ES-I3 (cell line): ENCODE data around the gene DPEP3.

ENCODE experiments used
- H3K36me3 ChIP-seq: 2 replicates; pipeline ENCODE4 v1.6.1; 2013; ENCODE audit warnings: mild to moderate bottlenecking, low read length, control low read depth, moderate library complexity; ENCODE audit not compliant: insufficient read depth
- H3K4me1 ChIP-seq: 2 replicates; pipeline ENCODE4 v1.6.1; 2013; ENCODE audit warnings: mild to moderate bottlenecking, control low read depth, low read length; ENCODE audit not compliant: insufficient read depth
- H3K9ac ChIP-seq: 2 replicates; pipeline ENCODE4 v1.6.1; 2013; ENCODE audit warnings: low read depth, mild to moderate bottlenecking, low read length, moderate library complexity
- H3K9me3 ChIP-seq: 2 replicates; pipeline ENCODE4 v1.6.1; 2013; ENCODE audit warnings: mild to moderate bottlenecking, low read length, moderate library complexity; ENCODE audit not compliant: control insufficient read depth, insufficient read depth

Gene DPEP3

GRCh38 chr16:67950335-67950843 is 29.9 kb downstream of the DPEP3 start:
- Histone ChIP-seq H3K9me3 (no peaks in the 10 kb centered on the region), H3K4me1 (no peaks in the 10 kb centered on the region), H3K36me3 (peaks cover 43% of the 10 kb centered on the region), H3K9ac (no peak overlapping the region)

DNA sequence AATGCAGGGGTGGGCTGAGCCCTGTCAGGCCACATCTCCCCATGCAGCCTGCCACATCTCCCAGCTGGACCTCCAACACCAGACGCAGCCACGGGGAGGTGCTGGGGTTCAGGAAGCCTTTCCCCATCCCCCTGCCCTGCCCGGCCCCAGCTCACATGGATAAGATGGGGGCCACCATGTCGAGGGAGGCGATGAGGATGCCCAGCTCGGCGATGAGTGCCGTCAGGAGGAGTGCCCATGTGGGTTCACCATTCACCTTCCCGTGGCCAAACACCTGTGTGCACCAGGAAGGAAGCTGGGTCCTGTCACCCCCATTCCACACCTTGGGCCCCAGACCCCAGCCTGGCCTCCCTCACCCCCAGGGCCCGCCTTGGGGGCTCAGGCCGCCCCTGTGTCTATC is 30.7 kb downstream of the DPEP3 start:
- Histone ChIP-seq H3K36me3 (peaks cover 38% of the 10 kb centered on the region), H3K4me1 (no peaks in the 10 kb centered on the region), H3K9me3 (no peaks in the 10 kb centered on the region), H3K9ac (no peak overlapping the region)

GRCh38 chr16:67948015-67948414 is 32.3 kb downstream of the DPEP3 start:
- no peak overlapping the region for H3K9ac ChIP-seq
- H3K4me1 ChIP-seq: no peaks in the 10 kb centered on the region
- no peaks in the 10 kb centered on the region for H3K9me3 ChIP-seq
- H3K36me3 ChIP-seq: peaks cover 34% of the 10 kb centered on the region

GRCh38 chr16:67946966-67947558 is 33.2 kb downstream of the DPEP3 start:
- Histone ChIP-seq H3K9ac (no peak overlapping the region), H3K4me1 (no peaks in the 10 kb centered on the region), H3K9me3 (no peaks in the 10 kb centered on the region), H3K36me3 (peaks cover 32% of the 10 kb centered on the region)

- Histone ChIP-seq H3K4me1 (no peaks in the 10 kb centered on the region; the same call in 1 of the 2 replicates), H3K36me3 (peaks cover 32% of the 10 kb centered on the region), H3K9ac (no peak overlapping the region), H3K9me3 (no peaks in the 10 kb centered on the region)
Observed at GRCh38 chr16:67946128-67946569, 34.1 kb downstream of the DPEP3 start.

DNA sequence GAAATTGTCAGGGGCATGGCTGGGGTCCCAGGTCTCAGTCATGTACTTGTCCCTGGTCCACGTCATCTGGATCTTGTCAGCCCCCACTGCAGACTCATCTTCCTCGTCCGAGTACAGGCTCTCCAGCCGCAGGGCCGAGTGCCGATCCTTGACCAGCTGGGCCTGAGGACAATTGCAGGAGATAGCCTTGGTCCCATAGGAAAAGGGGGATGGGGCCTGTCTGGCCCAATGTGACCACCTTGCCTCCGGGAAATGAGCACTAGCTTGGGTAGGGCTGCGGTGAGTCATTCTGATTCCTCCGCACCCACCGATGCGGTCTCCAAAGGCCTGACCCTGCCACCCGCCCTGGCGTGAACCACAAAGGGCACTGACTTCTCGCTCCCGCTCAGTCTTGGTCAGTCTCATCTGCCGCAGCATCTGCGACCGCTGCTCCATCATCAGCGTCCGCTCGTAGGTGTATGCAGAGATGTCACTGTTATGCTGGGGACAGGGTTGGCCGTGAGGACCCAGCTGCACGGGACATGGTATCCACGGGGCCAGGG is 34.8 kb downstream of the DPEP3 start:
- Histone ChIP-seq H3K4me1 (no peaks in the 10 kb centered on the region; the same call in 1 of the 2 replicates), H3K36me3 (peaks cover 29% of the 10 kb centered on the region), H3K9ac (no peak overlapping the region), H3K9me3 (no peaks in the 10 kb centered on the region)

DNA sequence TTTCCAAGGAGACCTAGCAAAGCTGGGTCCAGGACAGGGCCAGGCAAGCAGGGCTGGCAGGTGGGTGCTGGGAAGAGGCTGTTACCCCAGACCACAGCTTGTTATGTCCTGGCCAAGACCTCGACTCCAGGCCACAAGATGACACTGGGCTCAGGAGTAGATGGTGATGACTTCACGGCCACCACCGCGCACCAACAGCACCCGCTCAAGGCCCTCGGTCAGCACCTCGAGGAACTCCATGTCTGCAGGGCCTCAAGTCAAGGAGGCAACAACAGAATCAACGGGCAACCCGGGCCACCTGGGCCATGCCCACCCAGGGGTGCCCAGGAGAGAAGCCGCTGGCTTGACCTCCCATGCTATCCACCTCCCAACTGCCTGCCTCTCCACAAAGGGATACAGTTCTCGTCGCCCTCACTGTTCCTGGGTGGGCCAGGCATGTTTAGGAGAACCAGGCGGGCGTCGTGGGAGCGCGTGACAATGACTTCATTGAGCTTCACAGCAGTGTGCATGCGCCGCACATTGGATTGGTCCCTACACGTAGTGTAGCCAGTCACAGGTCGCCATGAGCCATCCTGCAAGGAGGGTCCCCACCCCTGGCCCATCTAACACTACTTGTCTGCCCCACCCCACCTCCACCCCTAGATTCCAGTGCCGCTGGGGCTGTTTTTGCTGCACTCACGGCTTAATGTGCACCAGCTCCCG is 35.5 kb downstream of the DPEP3 start:
- no peak overlapping the region for H3K9ac ChIP-seq
- H3K36me3 ChIP-seq: peaks cover 26% of the 10 kb centered on the region
- H3K4me1 ChIP-seq: no peaks in the 10 kb centered on the region; the same call in 1 of the 2 replicates
- no peaks in the 10 kb centered on the region for H3K9me3 ChIP-seq

GRCh38 chr16:67943619-67944504 is 36.4 kb downstream of the DPEP3 start, which contains the start of gene LCAT:
Gene LCAT, minus strand, starts transcription at chr16:67944120. Its CDS starts 19 bp downstream, at chr16:67944101.
- Histone ChIP-seq H3K9ac (no peak within 1 kb of the TSS), H3K36me3 (peaks cover 21% of the 10 kb centered on the region), H3K4me1 (no peaks in the 10 kb centered on the region; the same call in 1 of the 2 replicates)

DNA sequence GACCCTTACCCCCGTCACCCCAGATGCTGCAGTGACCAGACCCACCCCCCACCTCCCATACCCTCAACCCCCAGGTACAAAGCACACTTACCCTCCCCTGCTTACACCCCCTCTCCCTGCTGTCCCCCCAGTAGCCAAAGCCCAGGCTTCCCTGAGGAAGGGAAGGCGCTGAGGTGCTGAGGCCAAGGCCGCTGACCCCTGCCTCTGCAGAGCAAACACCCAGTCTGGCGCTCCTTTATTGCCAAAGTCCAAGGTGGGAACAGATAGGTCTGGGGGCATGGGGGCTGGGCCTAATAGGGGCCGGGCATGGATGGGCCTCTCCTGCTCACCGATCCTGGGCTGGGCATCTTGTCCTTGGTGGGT is 37.1 kb downstream of the DPEP3 start:
- no peaks in the 10 kb centered on the region; the same call in 1 of the 2 replicates for H3K4me1 ChIP-seq
- peaks cover 19% of the 10 kb centered on the region for H3K36me3 ChIP-seq
- no peak overlapping the region for H3K9ac ChIP-seq
- no peaks in the 10 kb centered on the region for H3K9me3 ChIP-seq

More at GRCh38 chr16:67943619-67944504, 36.4 kb downstream of the DPEP3 start, which contains the start of gene LCAT:
- no peaks in the 10 kb centered on the region for H3K9me3 ChIP-seq

GRCh38 chr16:67942510-67943255 is 37.6 kb downstream of the DPEP3 start:
- Histone ChIP-seq H3K4me1 (no peaks in the 10 kb centered on the region; the same call in 1 of the 2 replicates), H3K9ac (no peak overlapping the region), H3K36me3 (peaks cover 16% of the 10 kb centered on the region), H3K9me3 (no peaks in the 10 kb centered on the region)

GRCh38 chr16:67942200-67942509 is 38.1 kb downstream of the DPEP3 start:
- H3K36me3 ChIP-seq: peaks cover 12% of the 10 kb centered on the region
- no peaks in the 10 kb centered on the region for H3K9me3 ChIP-seq
- H3K9ac ChIP-seq: no peak overlapping the region
- no peaks in the 10 kb centered on the region; the same call in 1 of the 2 replicates for H3K4me1 ChIP-seq

DNA sequence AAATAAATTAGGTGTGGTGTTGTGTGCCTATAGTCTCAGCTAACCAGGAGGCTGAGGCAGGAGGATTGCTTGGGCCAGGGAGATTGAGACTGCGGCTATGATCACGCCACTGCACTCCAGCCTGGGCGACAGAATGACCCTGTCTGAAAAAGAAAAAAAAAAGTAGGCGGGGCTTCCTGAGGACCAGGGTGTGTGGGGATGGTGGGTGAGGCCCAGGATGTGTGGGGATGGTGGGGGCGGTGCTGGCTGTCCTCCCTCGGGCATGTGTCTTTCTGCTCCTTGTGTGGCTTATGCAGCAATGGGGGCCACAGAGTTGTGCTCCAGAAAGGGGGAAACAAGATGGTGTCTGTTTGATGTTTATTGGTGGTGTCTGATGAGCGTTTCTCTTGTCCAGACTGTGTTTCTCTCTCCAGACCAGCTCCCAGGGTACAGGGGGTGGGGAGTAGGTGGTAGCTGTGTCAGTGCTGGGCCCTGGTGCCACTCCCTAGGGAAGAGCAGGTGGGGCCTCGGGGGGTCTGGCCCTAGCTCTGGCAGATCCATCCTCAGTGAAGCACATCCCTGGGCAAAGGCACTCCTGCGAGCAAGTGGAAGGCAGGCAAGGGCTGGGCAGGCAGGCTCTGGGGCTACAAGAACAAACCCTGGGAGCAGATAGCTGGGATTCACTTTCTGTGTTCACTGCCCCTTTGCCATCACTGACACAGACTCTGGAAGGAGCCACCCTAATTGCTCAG is 38.7 kb downstream of the DPEP3 start:
- Histone ChIP-seq H3K4me1 (no peaks in the 10 kb centered on the region; the same call in 1 of the 2 replicates), H3K9me3 (no peaks in the 10 kb centered on the region), H3K9ac (no peak overlapping the region), H3K36me3 (peaks cover 12% of the 10 kb centered on the region)

DNA sequence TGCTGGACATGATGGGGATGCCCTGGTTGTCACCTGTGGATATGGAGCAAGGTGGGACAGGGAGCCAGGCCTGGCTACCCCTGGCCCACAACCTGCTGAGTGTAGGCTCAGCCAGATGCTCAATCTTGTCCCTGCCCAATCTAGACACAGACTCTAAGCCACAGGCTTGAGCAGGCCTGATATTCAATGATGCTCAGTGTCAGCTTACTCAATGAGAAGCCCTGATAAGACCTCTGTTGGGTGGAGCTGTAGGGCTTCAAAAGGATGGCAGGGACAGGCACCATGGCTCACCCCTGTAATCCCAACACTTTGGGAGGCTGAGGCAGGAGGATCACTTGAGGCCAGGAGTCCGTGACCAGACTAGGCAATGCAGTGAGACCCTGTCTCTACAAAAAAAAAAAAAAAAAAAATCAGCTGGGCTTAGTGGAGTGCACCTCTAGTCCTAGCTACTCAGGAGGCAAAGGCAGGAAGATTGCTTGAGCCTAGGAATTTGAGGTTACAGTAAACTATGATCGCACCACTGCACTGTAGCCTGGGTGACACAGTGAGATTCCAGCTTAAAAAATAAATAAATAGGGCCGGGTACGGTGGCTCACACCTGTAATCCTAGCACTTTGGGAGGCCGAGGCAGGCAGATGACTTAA is 39.7 kb downstream of the DPEP3 start:
- no peaks in the 10 kb centered on the region; the same call in 1 of the 2 replicates for H3K4me1 ChIP-seq
- H3K9ac ChIP-seq: no peak overlapping the region
- H3K36me3 ChIP-seq: peaks cover 3% of the 10 kb centered on the region
- H3K9me3 ChIP-seq: no peaks in the 10 kb centered on the region
